IMR-90 (cell line): ENCODE data around the gene WDR45B. TPM values are rescaled to one million over a fixed set of nuclear protein-coding genes. Genes with fewer than 3 reads are reported as not detected.

Experiments
- ATAC-seq: fragments of 200-7000 bp; cut with Tn5 transposase; 2 replicates; pipeline ENCODE4 v1.9.1; 2020; ENCODE audit warnings: low read depth, mild to moderate bottlenecking, moderate library complexity
- BruUV-seq: library from RNA; stranded (reverse); fragments of 400-500 nt; replicated peaks from 2 replicates; lab custom pipeline; 2021; lab: Mats Ljungman, UMichigan
- CTCF ChIA-PET: fragments of 300-600 bp; formaldehyde crosslinking; extraction: SDS; loops from one replicate; lab custom pipeline; 2021; ENCODE audit warnings: antibody characterized with exemption; lab: Yijun Ruan, JAX
- POLR2A ChIA-PET: fragments of 300-600 bp; sonication (Branson Sonifier 250); formaldehyde crosslinking; loops from one replicate; lab custom pipeline; 2022; ENCODE audit warnings: antibody characterized with exemption; ENCODE audit not compliant: unreplicated experiment; lab: Charles Lee
- DNase-seq: peaks from one replicate; pipeline ENCODE4 v3.0.0; 2013
- H2AFZ ChIP-seq: replicated peaks from 2 replicates; pipeline ENCODE3; 2013; ENCODE audit warnings: low read length, mild to moderate bottlenecking; ENCODE audit not compliant: poor library complexity
- H2AK5ac ChIP-seq: 2 replicates; pipeline ENCODE4 v1.6.1; 2013; ENCODE audit warnings: low read depth, low read length, inconsistent platforms
- H2AK9ac ChIP-seq: replicated peaks from 2 replicates; pipeline ENCODE3; 2013; ENCODE audit warnings: mild to moderate bottlenecking, low read depth, low read length, moderate library complexity; ENCODE audit not compliant: poor library complexity
- H2BK120ac ChIP-seq: 2 replicates; pipeline ENCODE4 v1.6.1; 2013; ENCODE audit warnings: low read depth, low read length, inconsistent platforms
- H2BK15ac ChIP-seq: 3 replicates; pipeline ENCODE4 v1.6.1; 2013; ENCODE audit warnings: low read depth, low read length, inconsistent platforms
- H2BK20ac ChIP-seq: 2 replicates; pipeline ENCODE4 v1.6.1; 2013; ENCODE audit warnings: low read depth, mild to moderate bottlenecking, inconsistent platforms, low read length, moderate library complexity
- H2BK5ac ChIP-seq: 2 replicates; pipeline ENCODE4 v1.6.1; 2013; ENCODE audit warnings: mild to moderate bottlenecking, low read depth, low read length, inconsistent platforms; ENCODE audit not compliant: poor library complexity, severe bottlenecking
- H3K14ac ChIP-seq: replicated peaks from 2 replicates; pipeline ENCODE4 v1.6.1; 2013; ENCODE audit warnings: low read depth, low read length, inconsistent platforms
- H3K18ac ChIP-seq: 2 replicates; pipeline ENCODE4 v1.6.1; 2013; ENCODE audit warnings: low read depth, low read length, control low read depth
- H3K23ac ChIP-seq: 2 replicates; pipeline ENCODE4 v1.6.1; 2013; ENCODE audit warnings: low read depth, low read length, inconsistent platforms
- H3K27ac ChIP-seq: 2 replicates; pipeline ENCODE4 v1.5.1; 2013; ENCODE audit warnings: mild to moderate bottlenecking, control low read depth, low read length; ENCODE audit not compliant: insufficient read depth
- H3K27me3 ChIP-seq: 2 replicates; pipeline ENCODE4 v1.6.1; 2013; ENCODE audit warnings: low read length; ENCODE audit not compliant: control insufficient read depth, insufficient read depth
- H3K36me3 ChIP-seq: 2 replicates; pipeline ENCODE4 v1.6.1; 2013; ENCODE audit warnings: low read length, mixed read lengths; ENCODE audit not compliant: control insufficient read depth, insufficient read depth
- H3K4ac ChIP-seq: 2 replicates; pipeline ENCODE4 v1.6.1; 2013; ENCODE audit warnings: low read depth, low read length, inconsistent platforms
- H3K4me1 ChIP-seq: 2 replicates; pipeline ENCODE4 v1.6.1; 2013; ENCODE audit warnings: low read length, mixed read lengths; ENCODE audit not compliant: control insufficient read depth, insufficient read depth
- H3K4me2 ChIP-seq: 2 replicates; pipeline ENCODE4 v1.6.1; 2013; ENCODE audit warnings: low read depth, mild to moderate bottlenecking, control low read depth, low read length, moderate library complexity
- H3K4me3 ChIP-seq: 2 replicates; pipeline ENCODE4 v1.5.1; 2013; ENCODE audit warnings: low read depth, mild to moderate bottlenecking, control low read depth, low read length, moderate library complexity; ENCODE audit not compliant: insufficient read depth
- H3K56ac ChIP-seq: 2 replicates; pipeline ENCODE4 v1.6.1; 2013; ENCODE audit warnings: low read length, inconsistent platforms; ENCODE audit not compliant: insufficient read depth; ENCODE audit errors: extremely low read depth
- H3K79me1 ChIP-seq, 2 experiments: 2 replicates each; pipeline ENCODE4 v1.6.1; 2013; ENCODE audit warnings: low read length in 2 of 2, inconsistent platforms in 1 of 2, low read depth in 1 of 2
- H3K9ac ChIP-seq: 2 replicates; pipeline ENCODE4 v1.6.1; 2013; ENCODE audit warnings: low read depth, low read length, control low read depth
- H3K9me1 ChIP-seq: 2 replicates; pipeline ENCODE4 v1.6.1; 2013; ENCODE audit warnings: low read length, inconsistent platforms; ENCODE audit not compliant: insufficient read depth
- H3K9me3 ChIP-seq: 2 replicates; pipeline ENCODE4 v1.6.1; 2013; ENCODE audit warnings: low read length; ENCODE audit not compliant: control insufficient read depth, insufficient read depth
- H4K20me1 ChIP-seq: 2 replicates; pipeline ENCODE4 v1.6.1; 2013; ENCODE audit warnings: low read length, inconsistent platforms; ENCODE audit not compliant: insufficient read depth
- H4K5ac ChIP-seq: 2 replicates; pipeline ENCODE4 v1.6.1; 2013; ENCODE audit warnings: mild to moderate bottlenecking, low read depth, low read length, control low read depth
- H4K8ac ChIP-seq, 2 experiments: 2 replicates each; pipeline ENCODE4 v1.6.1; 2013; ENCODE audit warnings: low read depth in 2 of 2, low read length in 2 of 2, control low read depth in 1 of 2, inconsistent platforms in 1 of 2
- H4K91ac ChIP-seq: 2 replicates; pipeline ENCODE4 v1.6.1; 2013; ENCODE audit warnings: low read depth, low read length, inconsistent platforms; ENCODE audit not compliant: insufficient read depth
- BHLHE40 ChIP-seq: fragments of 150-350 bp; IDR thresholded peaks from 2 replicates; pipeline ENCODE4 v1.6.1; 2016; ENCODE audit warnings: mild to moderate bottlenecking, low read depth, low read length
- CEBPB ChIP-seq: IDR thresholded peaks from 2 replicates; pipeline ENCODE4 v1.6.1; 2012; ENCODE audit warnings: low read depth, low read length, improper control_type of control experiment
- FOS ChIP-seq: fragments of 150-350 bp; IDR thresholded peaks from 2 replicates; pipeline ENCODE4 v1.6.1; 2016; ENCODE audit warnings: low read depth, low read length
- MAZ ChIP-seq: IDR thresholded peaks from 2 replicates; pipeline ENCODE4 v1.6.1; 2012; ENCODE audit warnings: low read depth, mild to moderate bottlenecking, low read length, improper control_type of control experiment, moderate library complexity, borderline replicate concordance
- MXI1 ChIP-seq: IDR thresholded peaks from 2 replicates; pipeline ENCODE4 v1.6.1; 2012; ENCODE audit warnings: low read depth, mild to moderate bottlenecking, low read length, moderate library complexity, borderline replicate concordance
- NFE2L2 ChIP-seq: fragments of 150-350 bp; IDR thresholded peaks from 2 replicates; pipeline ENCODE4 v1.6.1; 2016; ENCODE audit warnings: low read depth, mild to moderate bottlenecking, low read length
- POLR2A ChIP-seq: IDR thresholded peaks from 2 replicates; pipeline ENCODE4 v1.6.1; 2012; ENCODE audit warnings: mild to moderate bottlenecking, low read depth, low read length
- RAD21 ChIP-seq: IDR thresholded peaks from 2 replicates; pipeline ENCODE4 v1.6.1; 2012; ENCODE audit warnings: low read length, improper control_type of control experiment
- RCOR1 ChIP-seq: IDR thresholded peaks from 2 replicates; pipeline ENCODE4 v1.6.1; 2012; ENCODE audit warnings: mild to moderate bottlenecking, low read length, improper control_type of control experiment; ENCODE audit not compliant: insufficient replicate concordance
- RFX5 ChIP-seq: IDR thresholded peaks from 2 replicates; pipeline ENCODE4 v1.8.0; 2012; ENCODE audit warnings: low read depth, mild to moderate bottlenecking, low read length, moderate library complexity
- SMC3 ChIP-seq: fragments of 150-350 bp; IDR thresholded peaks from 2 replicates; pipeline ENCODE4 v1.6.1; 2016; ENCODE audit warnings: low read depth, mild to moderate bottlenecking, antibody characterized with exemption, low read length, moderate library complexity
- WGBS, 2 experiments: methylation state at CpG; one replicate each; pipeline versions ENCODE4 v1.1.5 to v1.1.7; 2013; ENCODE audit warnings: missing lambda C conversion rate in 2 of 2; ENCODE audit not compliant: insufficient read length in 1 of 2; ENCODE audit errors: extremely low coverage in 2 of 2; 5-methylcytosine and 5-hydroxymethylcytosine counted together
- dilution Hi-C: fragments of 300-500 bp; cut with HindIII; formaldehyde crosslinking; loops from one replicate; pipeline ENCODE4 v1.14.3; 2018; ENCODE audit warnings: low sequenced_read_pairs; ENCODE audit not compliant: unreplicated experiment
- in situ Hi-C: fragments of 300-500 bp; cut with MboI; formaldehyde crosslinking; loops from 3 replicates; pipeline ENCODE4 v1.14.3; 2019; ENCODE audit warnings: low sequenced_read_pairs, inconsistent platforms, mixed read lengths
- intact Hi-C: fragments of 100-400 bp; cut with micrococcal nuclease; formaldehyde crosslinking; loops from 2 replicates; pipeline ENCODE4 v1.10.0; 2022
- polyA plus RNA-seq, 3 experiments: library from polyadenylated mRNA; depleted of rRNA; stranded (reverse); fragments of >200 nt; gene quantifications; 2 replicates each; pipeline ENCODE4 v1.2.3, GENCODE V29; 2012; ENCODE audit warnings: low replicate concordance in 1 of 3
- total RNA-seq: library from RNA; depleted of rRNA; stranded (reverse); fragments of >200 nt; gene quantifications from 2 replicates; pipeline ENCODE4 v1.2.3, GENCODE V29; 2012
- TF ChIP-seq, protein P1 (sequence below): conservative IDR thresholded peaks from 2 replicates; pipeline ENCODE4 v1.5.1; 2012; ENCODE audit warnings: mild to moderate bottlenecking, low read depth, low read length, improper control_type of control experiment
- TF ChIP-seq, protein P2 (sequence below): fragments of 150-350 bp; IDR thresholded peaks from 2 replicates; pipeline ENCODE4 v1.6.1; 2017; ENCODE audit warnings: mild to moderate bottlenecking, antibody characterized with exemption, low read length, low read depth
- TF ChIP-seq, protein P3 (sequence below): fragments of 150-350 bp; IDR thresholded peaks from 2 replicates; pipeline ENCODE4 v1.6.1; 2016; ENCODE audit warnings: low read depth, mild to moderate bottlenecking, low read length, moderate library complexity, borderline replicate concordance

WDR45B gene
- total and polyA plus RNA-seq, 2 of the 4 experiments (the other 2 are of a cell fraction), result 98.2 to 110 TPM

DNA sequence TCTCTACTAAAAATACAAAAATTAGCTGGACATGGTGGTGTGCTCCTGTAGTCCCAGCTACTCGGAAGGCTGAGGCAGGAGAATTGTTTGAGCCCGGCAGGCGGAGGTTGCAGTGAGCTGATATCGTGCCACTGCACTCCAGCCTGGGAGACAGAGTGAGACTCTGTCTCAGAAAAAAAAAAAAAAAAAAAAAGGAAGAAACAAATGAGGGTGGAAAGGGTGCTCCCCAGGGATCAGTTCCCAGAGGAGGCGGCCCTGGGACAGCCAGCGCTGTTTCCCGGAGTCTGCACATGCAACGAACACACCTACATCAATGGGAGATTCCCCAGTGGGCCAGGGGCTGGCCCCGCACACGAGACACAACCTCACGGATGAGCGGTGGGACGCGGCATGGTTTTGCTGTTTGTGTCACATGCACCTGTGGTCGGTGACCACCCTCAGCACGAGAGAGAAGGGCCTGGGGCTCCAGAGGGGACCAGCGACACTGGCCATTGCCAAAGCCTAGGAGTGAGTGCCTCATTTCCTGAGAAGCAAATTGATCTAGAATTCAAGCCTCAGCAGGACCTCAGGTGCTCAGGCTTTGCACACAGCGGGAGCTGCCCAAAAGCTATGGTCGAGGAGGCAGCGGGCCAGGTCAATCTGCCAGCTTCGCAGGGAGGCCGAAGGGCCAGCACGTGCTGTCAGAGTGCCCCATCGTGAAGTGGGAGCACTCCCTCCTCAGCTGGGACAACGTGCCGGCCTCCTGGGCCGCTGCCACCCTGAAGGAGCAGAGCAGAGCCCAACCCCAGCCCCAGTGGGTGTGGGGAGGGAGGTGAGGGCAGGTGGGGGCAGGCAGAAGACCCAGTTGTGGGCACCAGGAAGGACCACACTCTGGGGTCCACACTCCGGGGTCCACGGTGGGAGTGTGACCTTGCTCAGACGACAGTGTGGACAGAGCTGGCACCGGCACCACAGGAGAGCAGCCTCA is 13.8 kb upstream of the WDR45B start:
- no TSS peak for BruUV-seq
- H3K4me3 ChIP-seq, result no peak overlapping the region
- H2BK20ac ChIP-seq, result no peak overlapping the region
- H4K20me1 ChIP-seq, result no peaks in the 10 kb centered on the region
- no peak overlapping the region for H2BK5ac ChIP-seq
- no peak overlapping the region for H2BK120ac ChIP-seq
- H2AK5ac ChIP-seq, result no peak overlapping the region
- H2AK9ac ChIP-seq, result no peak overlapping the region
- ChIA-PET POLR2A (no interaction called here), CTCF (interaction anchor here (0.6 kb wide), 1 partner anchor 26 kb away, joined by 3 read pairs; no protein-coding TSS in a partner anchor)
- no peak for ATAC-seq
- no peak overlapping the region for H3K14ac ChIP-seq
- no peak overlapping the region for H4K91ac ChIP-seq
- H3K79me1 ChIP-seq, result peaks cover 0 to 6% of the 10 kb centered on the region in 2 experiments; a peak in 2 of 4 replicates
- H3K27me3 ChIP-seq, result no peaks in the 10 kb centered on the region
- no peaks in the 10 kb centered on the region for H3K9me3 ChIP-seq
- no peak for DNase-seq
- no peak overlapping the region for H3K27ac ChIP-seq
- H3K56ac ChIP-seq, result no peak overlapping the region
- H3K23ac ChIP-seq, result no peak overlapping the region
- H4K5ac ChIP-seq, result no peak overlapping the region
- H3K18ac ChIP-seq, result no peak overlapping the region
- H3K4ac ChIP-seq, result no peak overlapping the region
- H3K36me3 ChIP-seq, result peaks cover 1% of the 10 kb centered on the region
- no peaks in the 10 kb centered on the region for H3K4me1 ChIP-seq
- H3K9me1 ChIP-seq, result peaks cover 6% of the 10 kb centered on the region
- no peak overlapping the region for H2BK15ac ChIP-seq
- no peak overlapping the region for H4K8ac ChIP-seq
- WGBS, 2 experiments, result 83% methylated on average over 15 of the region's 31 CpGs; no CpG with 5 or more reads in 1 of the 2 experiments
- no peak overlapping the region for H2AFZ ChIP-seq
- dilution Hi-C loops (no loop called here), intact Hi-C loops (no loop called here), in situ Hi-C loops (no loop called here)
- H3K4me2 ChIP-seq, result no peak overlapping the region
- H3K9ac ChIP-seq, result no peak overlapping the region
- TF ChIP-seq POLR2A (no peak), RAD21 (no peak), NFE2L2 (no peak), MAZ (no peak), MXI1 (no peak), FOS (no peak), SMC3 (no peak), CEBPB (no peak), RFX5 (no peak), RCOR1 (no peak), BHLHE40 (no peak)
- TF ChIP-seq, protein P1, sequence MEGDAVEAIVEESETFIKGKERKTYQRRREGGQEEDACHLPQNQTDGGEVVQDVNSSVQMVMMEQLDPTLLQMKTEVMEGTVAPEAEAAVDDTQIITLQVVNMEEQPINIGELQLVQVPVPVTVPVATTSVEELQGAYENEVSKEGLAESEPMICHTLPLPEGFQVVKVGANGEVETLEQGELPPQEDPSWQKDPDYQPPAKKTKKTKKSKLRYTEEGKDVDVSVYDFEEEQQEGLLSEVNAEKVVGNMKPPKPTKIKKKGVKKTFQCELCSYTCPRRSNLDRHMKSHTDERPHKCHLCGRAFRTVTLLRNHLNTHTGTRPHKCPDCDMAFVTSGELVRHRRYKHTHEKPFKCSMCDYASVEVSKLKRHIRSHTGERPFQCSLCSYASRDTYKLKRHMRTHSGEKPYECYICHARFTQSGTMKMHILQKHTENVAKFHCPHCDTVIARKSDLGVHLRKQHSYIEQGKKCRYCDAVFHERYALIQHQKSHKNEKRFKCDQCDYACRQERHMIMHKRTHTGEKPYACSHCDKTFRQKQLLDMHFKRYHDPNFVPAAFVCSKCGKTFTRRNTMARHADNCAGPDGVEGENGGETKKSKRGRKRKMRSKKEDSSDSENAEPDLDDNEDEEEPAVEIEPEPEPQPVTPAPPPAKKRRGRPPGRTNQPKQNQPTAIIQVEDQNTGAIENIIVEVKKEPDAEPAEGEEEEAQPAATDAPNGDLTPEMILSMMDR, result no peak
- TF ChIP-seq, protein P2, sequence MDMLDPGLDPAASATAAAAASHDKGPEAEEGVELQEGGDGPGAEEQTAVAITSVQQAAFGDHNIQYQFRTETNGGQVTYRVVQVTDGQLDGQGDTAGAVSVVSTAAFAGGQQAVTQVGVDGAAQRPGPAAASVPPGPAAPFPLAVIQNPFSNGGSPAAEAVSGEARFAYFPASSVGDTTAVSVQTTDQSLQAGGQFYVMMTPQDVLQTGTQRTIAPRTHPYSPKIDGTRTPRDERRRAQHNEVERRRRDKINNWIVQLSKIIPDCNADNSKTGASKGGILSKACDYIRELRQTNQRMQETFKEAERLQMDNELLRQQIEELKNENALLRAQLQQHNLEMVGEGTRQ, result no peak
- TF ChIP-seq, protein P3, sequence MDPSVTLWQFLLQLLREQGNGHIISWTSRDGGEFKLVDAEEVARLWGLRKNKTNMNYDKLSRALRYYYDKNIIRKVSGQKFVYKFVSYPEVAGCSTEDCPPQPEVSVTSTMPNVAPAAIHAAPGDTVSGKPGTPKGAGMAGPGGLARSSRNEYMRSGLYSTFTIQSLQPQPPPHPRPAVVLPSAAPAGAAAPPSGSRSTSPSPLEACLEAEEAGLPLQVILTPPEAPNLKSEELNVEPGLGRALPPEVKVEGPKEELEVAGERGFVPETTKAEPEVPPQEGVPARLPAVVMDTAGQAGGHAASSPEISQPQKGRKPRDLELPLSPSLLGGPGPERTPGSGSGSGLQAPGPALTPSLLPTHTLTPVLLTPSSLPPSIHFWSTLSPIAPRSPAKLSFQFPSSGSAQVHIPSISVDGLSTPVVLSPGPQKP, result no peak
